Spinal cord (tissue), 10 donors: Measurements from ENCODE around the gene NXPH3. TPM values are rescaled to one million over a fixed set of nuclear protein-coding genes. Genes with fewer than 3 reads are reported as not detected.
"Not testable (repeated sequence)": the region's sequence is repeated elsewhere in the genome, so short reads cannot be mapped to it uniquely, and the experiment has no call there.

Experiments used
- DNase-seq, 6 donors: peaks; one replicate each; pipeline versions ENCODE4 v3.0.0 to v3.0.0-alpha.2; 2013 to 2015; ENCODE audit warnings: low spot score in 6 of 6, low read depth in 4 of 6
- H3K27ac ChIP-seq: one replicate; pipeline ENCODE4 v1.5.1; 2013; ENCODE audit warnings: low read depth, low read length, control low read depth
- H3K27me3 ChIP-seq: one replicate; pipeline ENCODE4 v1.6.1; 2013; ENCODE audit warnings: low read length; ENCODE audit not compliant: control insufficient read depth, insufficient read depth
- H3K36me3 ChIP-seq: one replicate; pipeline ENCODE4 v1.6.1; 2013; ENCODE audit warnings: low read length; ENCODE audit not compliant: control insufficient read depth, insufficient read depth
- H3K4me1 ChIP-seq: one replicate; pipeline ENCODE4 v1.6.1; 2013; ENCODE audit warnings: low read length; ENCODE audit not compliant: control insufficient read depth, insufficient read depth
- H3K4me3 ChIP-seq: one replicate; pipeline ENCODE4 v1.5.1; 2013; ENCODE audit warnings: low read depth, low read length, control low read depth
- H3K9me3 ChIP-seq: one replicate; pipeline ENCODE4 v1.6.1; 2013; ENCODE audit warnings: low read length; ENCODE audit not compliant: control insufficient read depth, insufficient read depth
- WGBS: methylation state at CpG from one replicate; pipeline ENCODE4 v1.1.5; 2013; ENCODE audit warnings: missing lambda C conversion rate; ENCODE audit not compliant: insufficient coverage; 5-methylcytosine and 5-hydroxymethylcytosine counted together
- polyA plus RNA-seq, 2 donors: library from polyadenylated mRNA; unstranded; fragments of 120-200 nt; gene quantifications; one replicate each; pipeline ENCODE4 v1.2.1, GENCODE V29; 2013; ENCODE audit not compliant: insufficient read length in 2 of 2
- total RNA-seq, 2 donors: library from RNA; depleted of rRNA in 1 of 2; stranded (reverse); fragments of 120-200 nt in 1 of 2; fragments of >200 nt in 1 of 2; gene quantifications; one replicate each; pipeline versions ENCODE4 v1.2.3 to v1.2.4, GENCODE V29; 2013 to 2014
- donor health status: healthy.

The NXPH3 gene
- total and polyA plus RNA-seq, 4 donors, result 2.6 to 7.5 (median 4.9) TPM

DNA sequence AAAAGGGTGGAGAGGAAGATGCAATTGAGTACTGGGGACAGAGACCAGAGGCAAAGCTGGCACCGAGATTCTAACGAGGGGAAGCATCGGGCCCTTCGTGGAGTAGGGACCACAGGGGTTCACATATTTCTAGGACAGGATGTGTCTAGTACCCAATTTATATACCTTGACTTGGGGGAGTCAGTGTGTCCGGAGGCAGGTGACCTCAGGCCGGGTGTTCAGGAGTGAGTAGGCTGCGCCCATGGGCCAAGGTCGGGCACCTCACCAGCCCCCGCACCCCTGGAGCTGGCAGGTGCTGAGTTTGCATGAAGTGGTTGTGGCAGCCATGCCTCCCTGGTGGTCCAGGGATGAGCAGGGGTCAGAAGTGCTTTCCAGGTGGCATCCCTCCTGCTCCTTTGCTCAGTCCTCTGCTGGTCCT lies 8.6 kb upstream of the NXPH3 start:
- no peaks in the 10 kb centered on the region for H3K36me3 ChIP-seq
- H3K27me3 ChIP-seq, result peaks cover 37% of the 10 kb centered on the region
- no peak overlapping the region for H3K27ac ChIP-seq
- no peak for DNase-seq
- H3K9me3 ChIP-seq, result no peaks in the 10 kb centered on the region
- peaks cover 22% of the 10 kb centered on the region for H3K4me1 ChIP-seq
- WGBS, result 79% methylated on average over 9 of the region's 9 CpGs
- no peak overlapping the region for H3K4me3 ChIP-seq

DNA sequence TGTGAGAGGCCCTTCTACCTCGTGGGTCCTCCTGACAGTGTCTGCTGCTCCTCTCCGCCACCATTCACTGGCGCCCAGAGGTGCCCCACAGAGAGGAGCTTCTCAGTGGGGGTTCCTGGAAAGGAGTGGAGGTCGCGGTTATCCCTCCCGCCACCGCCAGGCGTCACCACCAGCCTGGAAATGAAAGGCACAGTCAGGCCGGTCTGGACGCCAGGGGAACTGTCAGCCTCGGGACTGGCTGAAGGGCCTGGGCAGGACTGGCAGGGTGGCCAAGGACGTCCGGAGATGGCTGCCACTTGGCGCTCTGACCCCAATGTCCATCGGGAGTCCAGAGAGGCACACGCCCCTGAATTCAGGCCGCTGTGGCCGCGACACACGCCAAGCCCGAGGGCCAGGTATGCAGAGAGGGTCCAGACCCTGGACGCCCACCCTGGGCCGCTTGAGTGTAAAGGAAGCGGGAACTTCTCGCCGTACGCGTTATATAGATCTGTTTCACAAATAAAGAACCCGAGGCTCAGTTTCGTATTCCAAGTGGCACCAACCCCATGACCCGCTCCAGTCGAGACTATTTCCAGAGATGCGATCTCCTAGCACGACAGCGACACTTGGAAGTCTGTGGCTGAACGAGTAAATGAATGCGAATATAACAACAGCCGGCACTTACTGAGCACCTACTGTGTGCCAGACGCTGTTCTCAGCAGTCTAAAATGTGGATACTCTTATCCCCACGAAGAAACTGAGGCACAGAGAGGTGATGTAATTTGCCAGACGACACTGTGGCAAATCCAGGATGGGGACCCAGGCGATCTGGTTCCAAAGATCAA lies 7.6 kb upstream of the NXPH3 start:
- Histone ChIP-seq H3K27me3 (peaks cover 41% of the 10 kb centered on the region), H3K27ac (no peak overlapping the region), H3K4me3 (peak overlapping the region; percentile 36), H3K9me3 (no peaks in the 10 kb centered on the region), H3K4me1 (peaks cover 22% of the 10 kb centered on the region), H3K36me3 (no peaks in the 10 kb centered on the region)
- DNase-seq, result peak in 4 of 6 donors; percentile 71 to 92 (median 82)
- WGBS, result 14% methylated on average over 42 of the region's 42 CpGs

DNA sequence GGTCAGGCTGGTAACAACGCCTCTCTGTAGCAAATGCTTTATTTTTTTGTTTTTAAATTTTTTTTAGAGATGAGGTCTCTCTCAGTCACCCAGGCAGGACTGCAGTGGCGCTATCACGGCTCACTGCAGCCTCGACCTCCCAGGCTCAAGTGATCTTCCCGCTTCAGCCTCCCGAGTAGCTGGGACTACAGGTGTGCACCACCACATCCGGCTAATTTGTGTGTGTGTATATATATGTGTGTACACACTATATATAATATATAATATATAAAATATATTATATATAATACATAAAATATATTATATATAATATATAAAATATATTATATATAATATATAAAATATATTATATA lies 7.0 kb upstream of the NXPH3 start:
- WGBS, result 80% methylated on average over 1 of the region's 7 CpGs
- not testable (repeated sequence) for H3K9me3 ChIP-seq, DNase-seq, H3K27ac ChIP-seq, H3K36me3 ChIP-seq, H3K4me3 ChIP-seq
- H3K27me3 ChIP-seq, result peaks cover 41% of the 10 kb centered on the region
- peaks cover 26% of the 10 kb centered on the region for H3K4me1 ChIP-seq

DNA sequence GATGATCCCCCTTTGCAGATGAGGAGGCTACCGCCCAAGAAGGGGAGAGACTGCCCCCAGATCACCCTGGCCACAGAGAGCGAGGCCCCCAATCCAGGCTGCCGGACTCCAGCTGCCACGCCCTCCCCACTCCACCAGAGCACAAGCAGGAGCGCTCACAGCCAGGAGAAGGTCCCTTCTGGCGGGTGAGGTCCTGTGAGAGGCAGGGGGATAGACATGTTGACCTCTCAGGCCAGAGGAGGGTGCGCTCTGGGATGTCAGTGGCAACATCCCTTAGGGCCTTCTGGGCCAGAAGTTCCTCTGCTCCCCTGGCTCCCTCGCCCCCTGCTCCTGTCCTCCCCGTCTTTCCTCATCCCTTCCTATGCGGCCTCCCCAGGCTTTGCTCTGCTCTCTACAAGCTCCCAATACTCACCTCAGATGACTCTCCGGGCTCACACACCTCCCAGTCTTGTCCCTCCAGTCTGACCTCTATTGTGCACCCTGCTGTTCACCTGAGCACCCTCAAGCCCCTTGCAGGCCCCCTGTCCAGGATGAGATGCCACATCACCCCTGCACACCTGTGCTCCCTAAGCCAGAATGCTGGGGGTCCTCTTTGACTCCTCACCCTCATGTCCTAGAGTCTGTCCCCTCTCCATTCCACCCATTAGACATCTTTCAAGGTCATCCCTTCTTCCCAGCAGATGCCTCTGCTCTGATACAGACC lies 5.0 kb upstream of the NXPH3 start:
- DNase-seq, result no peak
- Histone ChIP-seq H3K36me3 (no peaks in the 10 kb centered on the region), H3K9me3 (no peaks in the 10 kb centered on the region), H3K4me3 (no peak overlapping the region), H3K27me3 (peaks cover 51% of the 10 kb centered on the region), H3K4me1 (peaks cover 45% of the 10 kb centered on the region), H3K27ac (no peak overlapping the region)
- WGBS, result 71% methylated on average over 8 of the region's 11 CpGs

DNA sequence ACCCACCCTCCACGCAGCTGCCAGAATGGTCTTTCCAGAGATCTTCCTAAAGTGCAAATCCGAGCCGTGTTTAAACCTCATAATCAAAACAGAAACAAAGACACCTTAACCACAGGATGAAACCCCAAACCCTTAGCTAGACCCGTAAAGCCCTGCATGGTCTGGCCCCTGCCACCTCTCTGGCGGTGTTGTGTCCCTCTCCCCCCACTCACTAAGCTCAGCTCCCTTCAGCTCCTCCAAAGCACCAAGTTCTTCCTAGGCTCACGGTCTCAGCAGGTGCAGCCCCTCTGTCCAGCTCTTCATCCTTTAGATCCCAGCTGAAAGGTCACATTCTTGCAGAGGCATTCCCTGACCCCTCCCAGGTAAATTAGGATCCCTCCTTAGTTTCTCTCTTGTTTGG lies 4.4 kb upstream of the NXPH3 start:
- no peak overlapping the region for H3K27ac ChIP-seq
- peaks cover 48% of the 10 kb centered on the region for H3K4me1 ChIP-seq
- WGBS, result 61% methylated on average over 5 of the region's 6 CpGs
- no peak overlapping the region for H3K4me3 ChIP-seq
- no peak for DNase-seq
- H3K36me3 ChIP-seq, result no peaks in the 10 kb centered on the region
- peaks cover 49% of the 10 kb centered on the region for H3K27me3 ChIP-seq
- no peaks in the 10 kb centered on the region for H3K9me3 ChIP-seq

DNA sequence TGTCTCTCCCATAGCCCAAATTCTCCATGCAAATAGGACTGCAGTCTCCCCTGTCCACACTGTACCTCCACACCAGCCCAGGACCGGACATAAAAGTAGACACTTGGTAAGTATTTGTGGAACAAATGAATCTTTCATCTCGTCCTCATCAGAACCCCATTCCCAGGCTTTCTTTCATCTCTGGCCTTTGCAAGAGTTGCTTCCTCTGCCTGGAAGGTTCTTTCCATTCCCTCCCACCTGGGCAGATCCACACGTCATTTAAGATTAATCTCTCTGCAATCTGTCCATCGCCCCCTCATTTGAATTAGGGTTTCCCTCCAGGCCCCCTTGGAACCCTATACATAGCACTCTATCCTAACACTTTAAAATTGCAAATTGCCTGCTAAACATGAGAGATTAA lies 3.9 kb upstream of the NXPH3 start:
- H3K27ac ChIP-seq, result no peak overlapping the region
- H3K4me1 ChIP-seq, result peaks cover 52% of the 10 kb centered on the region
- DNase-seq, result no peak
- H3K36me3 ChIP-seq, result no peaks in the 10 kb centered on the region
- H3K4me3 ChIP-seq, result no peak overlapping the region
- WGBS, result 63% methylated on average over 3 of the region's 4 CpGs
- no peaks in the 10 kb centered on the region for H3K9me3 ChIP-seq
- peaks cover 48% of the 10 kb centered on the region for H3K27me3 ChIP-seq

DNA sequence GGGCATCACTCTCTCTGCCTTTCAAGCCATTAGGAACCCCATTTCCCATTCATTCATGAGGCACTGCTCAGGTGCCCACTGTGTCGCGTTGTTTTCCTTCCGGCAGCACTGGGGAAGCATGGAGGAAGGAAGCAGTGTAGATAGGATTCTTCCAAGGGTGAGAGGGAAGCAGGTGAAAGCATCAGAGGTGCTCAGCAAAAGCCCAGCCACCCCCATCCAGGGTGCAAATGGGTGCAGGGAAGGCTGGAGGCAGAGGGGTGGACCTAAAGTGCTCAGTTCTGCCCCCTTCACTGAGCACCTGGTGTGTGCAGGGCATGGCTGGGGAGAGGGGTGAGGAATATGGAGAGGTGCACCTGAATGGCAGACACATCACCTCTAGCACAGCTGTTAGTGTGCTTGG lies 3.4 kb upstream of the NXPH3 start:
- Histone ChIP-seq H3K9me3 (no peaks in the 10 kb centered on the region), H3K27me3 (peaks cover 48% of the 10 kb centered on the region), H3K4me1 (peaks cover 57% of the 10 kb centered on the region), H3K36me3 (no peaks in the 10 kb centered on the region), H3K27ac (no peak overlapping the region), H3K4me3 (no peak overlapping the region)
- 63% methylated on average over 3 of the region's 3 CpGs for WGBS
- no peak for DNase-seq

DNA sequence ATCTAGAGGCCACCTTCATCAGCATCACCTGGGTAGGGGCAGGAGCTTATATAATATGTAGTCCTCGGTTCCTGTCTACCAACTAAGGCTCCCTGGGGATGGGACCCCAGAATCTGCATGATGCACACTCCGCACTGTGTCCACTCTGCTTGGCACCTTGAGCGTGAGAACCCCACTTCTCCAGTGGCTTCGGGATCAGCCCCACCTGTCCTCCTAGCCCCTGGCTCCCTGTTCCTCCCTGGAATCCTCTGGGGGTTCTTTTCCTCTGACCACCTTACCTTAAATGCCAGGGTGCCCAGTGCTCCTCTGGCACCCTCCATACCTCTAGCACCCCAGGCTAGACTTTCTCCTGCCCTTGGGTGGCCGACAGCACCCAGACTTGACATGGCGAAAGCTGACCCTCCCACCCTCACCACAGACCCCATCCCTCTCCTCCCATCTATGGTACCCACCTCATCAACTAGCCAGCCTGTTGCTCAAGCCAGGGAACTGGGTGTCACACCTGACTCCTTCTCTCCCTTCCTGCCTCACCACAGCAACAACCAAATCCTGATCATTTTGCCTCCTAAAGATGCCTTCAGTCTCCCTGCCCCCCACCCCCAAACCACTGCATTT lies 2.8 kb upstream of the NXPH3 start:
- DNase-seq, result no peak
- H3K4me3 ChIP-seq, result no peak overlapping the region
- H3K9me3 ChIP-seq, result no peaks in the 10 kb centered on the region
- peaks cover 55% of the 10 kb centered on the region for H3K4me1 ChIP-seq
- no peaks in the 10 kb centered on the region for H3K36me3 ChIP-seq
- H3K27ac ChIP-seq, result no peak overlapping the region
- peaks cover 51% of the 10 kb centered on the region for H3K27me3 ChIP-seq
- 83% methylated on average over 6 of the region's 6 CpGs for WGBS

DNA sequence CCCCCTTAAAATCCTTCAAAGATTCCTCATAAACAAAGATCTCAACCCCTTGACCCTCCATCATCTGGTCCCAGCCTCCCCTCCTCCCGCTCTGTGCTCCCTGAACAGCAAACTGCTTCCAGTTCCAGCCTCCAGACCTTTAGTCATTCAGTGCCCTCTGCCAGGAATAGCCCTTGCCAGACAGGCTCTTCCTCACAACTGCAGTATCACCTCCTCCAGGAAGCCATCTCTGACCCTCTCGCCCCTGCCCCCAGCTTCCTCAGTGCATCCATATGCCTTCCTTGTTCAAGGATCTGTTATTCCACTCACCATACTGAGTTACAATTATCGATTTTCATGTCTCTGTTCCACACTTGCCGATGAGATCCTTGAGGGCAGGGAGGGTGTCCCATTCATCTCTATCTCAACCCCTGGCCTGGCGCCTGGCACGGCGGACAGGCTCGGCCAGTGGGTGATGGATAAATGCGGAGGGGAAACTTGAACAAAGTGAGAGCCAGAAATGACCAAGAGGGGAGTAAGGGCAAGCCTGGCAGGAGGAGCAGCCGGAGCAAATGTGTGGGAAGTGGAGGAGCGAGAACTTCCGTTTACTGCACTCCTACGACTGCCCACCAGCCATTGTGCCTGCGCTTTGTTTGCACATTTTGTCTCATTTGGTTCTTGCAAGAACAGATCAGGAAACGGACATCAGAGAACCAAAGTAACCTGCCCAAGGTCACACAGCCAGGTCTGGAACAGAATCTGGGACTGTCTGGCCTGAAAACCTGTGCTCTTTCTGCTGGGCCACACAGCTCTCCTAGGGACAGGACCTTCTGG lies 2.0 kb upstream of the NXPH3 start:
- no peak overlapping the region for H3K27ac ChIP-seq
- 64% methylated on average over 12 of the region's 15 CpGs for WGBS
- H3K4me3 ChIP-seq, result no peak overlapping the region
- no peak for DNase-seq
- peaks cover 3% of the 10 kb centered on the region for H3K36me3 ChIP-seq
- H3K27me3 ChIP-seq, result peaks cover 54% of the 10 kb centered on the region
- H3K9me3 ChIP-seq, result no peaks in the 10 kb centered on the region
- H3K4me1 ChIP-seq, result peaks cover 51% of the 10 kb centered on the region
